GM19468 (cell line): ENCODE results near the gene EEF1AKMT1.
"Not testable (repeated sequence)": the region's sequence is repeated elsewhere in the genome, so short reads cannot be mapped to it uniquely, and the experiment has no call there.

ENCODE experiments used
- ATAC-seq: cut with Tn5 transposase; IDR thresholded peaks from one replicate; pipeline ENCODE4 v1.9.1; 2021; ENCODE audit warnings: mild to moderate bottlenecking, moderate library complexity, moderate number of reproducible peaks; ENCODE audit not compliant: unreplicated experiment; ENCODE audit errors: extremely low read depth

The EEF1AKMT1 gene

DNA sequence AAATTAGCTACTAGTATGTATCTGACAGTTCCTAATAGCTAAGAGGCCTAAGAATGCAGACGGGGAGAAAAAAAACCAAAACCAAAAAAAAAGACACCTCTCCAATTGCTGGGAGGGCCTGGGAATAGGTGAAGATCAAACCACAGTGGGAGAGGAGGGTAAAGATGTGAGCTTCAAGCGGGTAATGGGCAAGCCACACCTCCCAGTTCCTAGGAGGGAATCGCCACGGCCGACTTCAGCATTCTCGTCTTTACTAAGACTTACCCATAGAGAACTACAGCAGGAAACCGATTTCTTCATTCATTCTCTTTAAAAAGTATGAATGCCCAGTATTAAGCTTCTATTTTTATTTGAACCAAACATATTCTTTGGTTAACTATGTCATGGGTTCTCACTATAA, 5.6 kb upstream of the EEF1AKMT1 start:
- ATAC-seq = no peak

DNA sequence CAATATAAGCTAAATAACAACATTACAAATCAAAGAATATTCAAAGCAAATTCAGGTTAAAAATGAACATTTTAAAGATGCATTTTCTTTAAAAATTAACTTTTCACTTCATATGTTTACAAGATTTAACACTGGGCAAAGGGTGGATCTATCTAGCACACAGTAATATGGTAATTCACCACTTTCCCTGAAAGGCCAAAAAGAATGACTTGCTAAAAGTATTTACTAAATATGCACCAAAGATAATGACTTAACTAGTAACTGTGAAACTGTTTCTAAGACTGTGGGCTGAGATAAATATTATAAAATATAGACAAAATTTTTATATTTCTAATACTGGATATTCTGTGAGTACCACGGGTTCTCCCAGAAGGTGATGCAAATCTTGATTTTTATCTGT, 4.5 kb upstream of the EEF1AKMT1 start:
- ATAC-seq = no peak

DNA sequence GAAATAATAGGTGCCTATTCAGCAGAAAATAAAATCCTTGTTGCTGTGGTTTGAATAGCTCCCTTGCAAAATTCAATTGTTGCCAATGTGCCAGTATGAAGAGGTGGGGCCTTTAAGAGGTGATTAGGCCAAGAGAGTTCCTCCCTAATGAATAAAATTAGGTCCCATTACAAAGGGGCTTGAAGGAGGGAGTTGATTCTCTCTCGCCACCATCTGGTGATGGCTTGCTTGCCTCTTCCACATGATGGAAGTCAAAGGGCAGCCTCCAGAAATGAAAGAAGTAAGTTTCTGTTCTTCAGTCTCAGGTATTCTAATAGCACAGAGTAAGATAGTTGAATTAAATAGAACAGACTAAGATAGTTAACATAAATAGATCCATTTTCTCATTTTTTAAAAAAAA, 3.0 kb upstream of the EEF1AKMT1 start:
- ATAC-seq = no peak

DNA sequence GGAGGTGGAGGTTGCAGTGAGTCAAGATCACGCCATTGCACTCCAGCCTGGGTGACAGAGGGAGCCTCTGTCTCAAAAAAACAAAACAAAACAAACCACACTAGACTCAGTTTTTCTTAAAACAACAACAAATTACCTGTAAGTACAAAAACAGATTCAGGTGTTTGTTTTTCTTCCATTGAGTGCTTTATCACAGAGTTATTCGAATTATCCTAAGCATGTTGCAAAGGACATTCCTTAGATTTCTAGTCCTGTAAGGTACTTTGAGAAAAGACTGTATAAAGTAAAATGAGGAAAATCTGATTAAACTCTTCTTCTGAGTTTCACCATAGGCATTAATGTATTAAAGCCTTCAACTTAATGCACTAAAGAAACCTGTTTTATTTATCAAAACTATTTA, 2.2 kb upstream of the EEF1AKMT1 start:
- ATAC-seq = no peak

DNA sequence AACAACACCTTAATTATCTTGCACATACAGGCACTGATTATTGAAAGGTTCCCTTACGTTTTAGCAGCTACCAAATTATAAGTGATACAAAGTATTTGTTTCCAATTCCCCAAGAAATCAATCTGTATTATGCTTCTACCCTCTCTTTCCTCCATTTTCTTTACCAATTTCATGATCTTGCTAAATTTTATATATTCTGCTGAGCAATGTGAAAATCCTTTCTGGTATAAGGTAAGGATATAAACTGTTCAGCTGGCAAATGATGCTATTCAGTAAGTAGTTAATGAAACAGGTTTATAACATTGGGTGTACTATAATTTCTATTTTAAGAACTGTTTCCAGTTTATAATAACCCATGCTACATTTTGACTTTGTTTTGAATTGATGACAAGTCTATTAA, 985 bp upstream of the EEF1AKMT1 start:
- ATAC-seq = no peak

DNA sequence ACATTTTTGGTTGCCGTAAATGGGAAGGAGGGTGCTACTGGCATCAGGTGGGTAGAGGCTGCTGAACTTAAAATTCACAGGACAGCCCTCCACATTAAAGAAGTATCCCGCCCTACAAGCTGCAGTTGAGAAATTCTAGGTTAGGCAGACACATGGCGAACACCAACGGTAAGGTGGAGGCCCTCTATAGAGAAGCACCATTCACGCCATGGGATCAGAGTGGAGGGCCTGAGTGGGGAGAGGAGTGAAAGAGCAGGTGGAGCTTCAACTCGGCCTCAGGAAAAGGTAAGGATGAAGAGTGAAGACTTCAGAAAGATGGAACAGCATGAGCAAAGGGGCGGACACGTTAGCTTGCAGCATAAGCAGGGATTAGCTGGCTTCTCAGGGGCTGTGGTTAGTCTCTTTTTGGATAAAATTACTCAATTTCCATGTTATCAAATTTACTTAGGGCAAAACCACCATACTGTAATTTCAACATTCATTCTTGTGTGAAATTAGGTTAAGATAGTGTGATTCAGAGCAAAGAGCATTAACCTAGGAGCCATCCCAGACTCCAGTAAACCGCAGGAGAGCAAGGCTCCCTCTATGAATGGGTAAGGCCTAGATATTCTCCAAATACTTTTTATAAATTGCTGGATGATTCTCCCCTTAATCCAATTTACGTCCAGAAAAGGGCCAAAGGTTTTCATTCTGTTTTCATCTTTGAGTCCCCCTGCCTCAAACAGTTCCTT, 1.2 kb downstream of the EEF1AKMT1 start:
- no peak for ATAC-seq

DNA sequence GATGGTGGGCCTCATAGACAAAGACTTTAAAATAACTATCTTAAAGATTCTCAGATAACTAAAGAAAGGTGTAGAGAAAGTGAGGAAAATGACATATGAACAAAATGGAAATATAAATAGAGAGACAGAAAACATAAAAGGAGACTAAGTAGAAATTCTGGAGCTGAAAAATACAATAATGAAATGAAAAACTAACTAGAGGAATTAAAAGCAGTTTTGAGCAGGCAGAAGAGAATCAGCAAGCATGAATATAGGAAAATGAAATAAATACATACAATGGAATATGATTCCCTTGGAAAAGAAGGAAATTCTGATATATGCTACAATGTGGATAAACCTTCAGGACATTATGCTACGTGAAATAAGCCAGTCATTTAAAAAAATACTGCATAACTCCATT, 3.9 kb downstream of the EEF1AKMT1 start:
- no peak for ATAC-seq

DNA sequence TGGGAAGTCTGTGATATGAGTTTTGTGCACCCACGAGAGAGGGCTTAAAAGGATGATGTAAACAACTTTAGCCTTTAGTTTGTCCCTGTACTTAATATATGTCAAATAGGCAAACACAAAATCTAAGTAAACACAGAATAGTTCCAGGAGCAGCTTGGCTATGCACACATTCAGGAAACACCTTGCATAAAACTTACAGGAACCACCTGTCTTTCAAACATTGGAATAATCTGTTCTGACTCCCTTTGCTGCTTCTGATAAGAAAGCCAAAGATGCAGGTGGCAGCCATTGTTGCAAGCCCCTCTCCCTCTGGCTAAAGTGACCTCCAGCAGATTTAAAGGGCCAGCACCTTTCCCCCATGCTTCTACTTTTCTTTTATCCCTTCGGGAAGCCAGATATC, 4.7 kb downstream of the EEF1AKMT1 start:
- no peak for ATAC-seq

DNA sequence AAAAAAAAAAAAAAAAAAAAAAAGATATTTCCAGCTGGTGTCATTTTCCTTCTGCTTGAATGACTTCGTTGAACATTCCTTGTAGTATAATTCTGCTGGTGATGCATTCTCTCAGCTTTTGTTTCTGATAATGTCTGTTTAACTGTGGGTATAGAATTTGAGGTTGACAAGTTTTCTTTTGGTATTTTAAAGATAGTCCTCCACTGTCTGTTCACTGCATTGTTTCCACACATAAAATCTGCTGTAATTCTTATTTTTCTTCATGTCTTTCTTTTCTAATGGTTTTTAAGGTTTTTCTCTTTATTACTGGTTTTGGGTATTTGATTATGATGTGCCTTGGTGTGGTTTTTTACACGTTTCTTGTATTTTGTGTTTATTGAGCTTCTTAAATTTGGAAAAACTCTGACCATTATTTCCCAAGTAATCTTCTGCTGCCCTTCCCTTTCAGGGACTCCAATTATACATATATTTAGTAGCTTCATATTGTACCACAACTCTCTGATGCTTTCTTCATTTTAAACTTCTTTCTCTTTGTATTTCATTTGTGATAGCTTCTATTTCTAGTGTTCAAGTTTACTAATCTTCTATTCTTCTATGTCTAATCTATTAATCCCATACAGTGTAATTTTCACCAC, 6.3 kb downstream of the EEF1AKMT1 start:
- no peak for ATAC-seq

DNA sequence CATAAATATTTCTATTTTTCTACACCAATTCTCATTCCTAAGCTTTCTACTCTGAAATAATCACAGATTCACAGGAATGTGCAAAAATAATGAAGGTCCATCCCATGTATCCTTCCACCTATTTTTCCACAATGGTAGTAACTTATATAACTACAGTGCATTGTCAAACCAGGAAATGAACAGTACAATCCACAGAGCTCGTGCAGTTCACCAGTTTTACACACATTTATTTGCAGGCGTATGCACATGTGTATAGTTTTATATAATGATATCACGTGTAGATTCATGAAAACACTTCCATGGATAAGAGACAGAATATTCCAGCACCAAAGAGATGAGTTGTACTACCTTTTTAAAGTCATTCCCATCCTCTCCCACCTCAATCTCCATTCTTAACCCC, 12.9 kb downstream of the EEF1AKMT1 start:
- no peak for ATAC-seq

DNA sequence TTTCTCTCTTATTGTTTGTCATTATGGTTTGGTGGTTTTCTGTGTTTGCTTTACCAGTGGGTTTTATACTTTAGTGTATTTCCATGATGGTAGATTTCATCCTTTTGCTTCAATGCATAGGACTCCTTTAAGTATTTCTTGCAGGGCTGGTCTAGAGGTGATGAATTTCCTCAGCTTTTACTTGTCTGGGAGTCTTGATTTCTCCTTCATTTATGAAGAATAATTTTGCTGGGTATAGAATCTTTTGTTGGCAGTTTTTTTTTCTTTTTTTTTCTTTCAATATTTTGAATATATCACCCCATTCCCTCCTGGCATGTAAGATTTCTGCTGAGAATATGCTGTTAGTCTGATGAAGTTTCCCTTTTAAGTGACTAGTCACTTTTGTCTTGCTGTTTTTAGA, 19.8 kb downstream of the EEF1AKMT1 start:
- ATAC-seq = no peak

DNA sequence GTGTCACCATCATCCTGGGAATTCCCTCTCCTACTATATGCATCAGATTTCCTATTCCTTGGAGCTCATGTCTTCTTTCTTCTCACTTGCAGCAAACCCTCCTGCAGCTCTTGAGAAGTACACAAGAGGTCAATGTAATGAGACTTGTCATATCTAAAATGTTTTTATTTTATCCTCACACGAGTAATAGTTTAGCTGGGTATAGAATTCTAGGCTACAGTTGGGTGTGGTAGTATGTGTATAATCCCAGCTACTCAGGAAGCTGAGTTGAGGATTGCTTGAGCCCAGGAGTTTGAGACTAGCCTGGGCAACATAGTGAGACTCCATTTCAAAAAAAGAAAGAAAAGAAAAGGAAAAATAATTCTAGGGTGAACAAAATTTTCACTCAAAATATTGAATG, 24.4 kb downstream of the EEF1AKMT1 start:
- no peak for ATAC-seq

DNA sequence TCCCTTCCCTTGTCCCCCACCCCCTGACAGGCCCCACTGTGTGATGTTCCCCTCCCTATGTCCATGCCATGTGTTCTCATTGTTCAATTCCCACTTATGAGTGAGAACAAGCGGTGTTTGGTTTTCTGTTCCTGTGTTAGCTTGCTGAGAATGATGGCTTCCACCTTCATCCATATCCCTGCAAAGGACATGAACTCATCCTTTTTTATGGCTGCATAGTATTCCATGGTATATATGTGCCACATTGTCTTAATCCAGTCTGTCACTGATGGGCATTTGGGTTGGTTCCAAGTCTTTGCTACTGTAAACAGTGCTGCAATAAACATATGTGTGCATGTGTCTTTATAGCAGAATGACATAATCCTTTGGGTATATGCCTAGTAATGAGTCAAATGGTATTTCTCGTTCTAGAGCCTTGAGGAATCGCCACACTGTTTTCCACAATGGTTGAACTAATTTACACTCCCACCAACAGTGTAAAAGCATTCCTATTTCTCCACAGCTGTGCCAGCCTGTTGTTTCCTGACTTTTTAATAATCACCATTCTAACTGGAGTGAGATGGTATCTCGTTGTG, 29.8 kb downstream of the EEF1AKMT1 start:
- ATAC-seq = not testable (repeated sequence)

DNA sequence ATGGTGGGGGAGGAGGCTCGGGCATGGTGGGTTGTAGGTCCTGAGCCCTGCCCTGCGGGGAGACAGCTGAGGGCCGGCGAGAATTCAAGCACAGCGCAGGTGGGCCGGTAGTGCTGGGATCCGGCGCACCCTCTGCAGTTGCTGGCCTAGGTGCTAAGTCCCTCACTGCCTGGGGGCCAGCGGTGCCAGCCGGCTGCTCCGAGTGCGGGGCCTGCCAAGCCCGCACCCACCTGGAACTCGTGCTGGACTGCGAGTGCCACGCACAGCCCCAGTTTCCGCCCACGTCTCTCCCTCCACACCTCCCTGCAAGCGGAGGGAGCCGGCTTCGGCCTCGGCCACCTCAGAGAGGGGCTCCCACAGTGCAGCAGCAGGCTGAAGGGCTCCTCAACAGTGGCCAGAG, 33.7 kb downstream of the EEF1AKMT1 start:
- ATAC-seq = no peak

DNA sequence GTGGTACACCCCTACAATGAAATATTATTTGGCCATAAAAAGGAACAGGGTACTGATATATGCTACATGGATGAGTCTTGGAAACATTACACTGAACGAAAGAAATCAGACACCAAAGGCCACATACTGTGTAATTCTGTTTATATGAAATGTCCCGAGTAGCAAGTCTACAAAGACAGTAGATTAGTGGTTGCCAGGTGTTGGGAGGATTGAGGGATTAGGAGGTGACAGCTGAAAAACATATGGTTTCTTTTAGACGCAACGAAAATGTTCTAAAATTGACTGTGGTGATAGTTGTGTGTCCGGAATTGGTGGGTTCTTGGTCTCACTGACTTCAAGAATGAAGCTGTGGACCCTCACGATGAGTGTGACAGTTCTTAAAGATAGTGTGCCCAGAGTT, 35.1 kb downstream of the EEF1AKMT1 start:
- ATAC-seq = no peak

DNA sequence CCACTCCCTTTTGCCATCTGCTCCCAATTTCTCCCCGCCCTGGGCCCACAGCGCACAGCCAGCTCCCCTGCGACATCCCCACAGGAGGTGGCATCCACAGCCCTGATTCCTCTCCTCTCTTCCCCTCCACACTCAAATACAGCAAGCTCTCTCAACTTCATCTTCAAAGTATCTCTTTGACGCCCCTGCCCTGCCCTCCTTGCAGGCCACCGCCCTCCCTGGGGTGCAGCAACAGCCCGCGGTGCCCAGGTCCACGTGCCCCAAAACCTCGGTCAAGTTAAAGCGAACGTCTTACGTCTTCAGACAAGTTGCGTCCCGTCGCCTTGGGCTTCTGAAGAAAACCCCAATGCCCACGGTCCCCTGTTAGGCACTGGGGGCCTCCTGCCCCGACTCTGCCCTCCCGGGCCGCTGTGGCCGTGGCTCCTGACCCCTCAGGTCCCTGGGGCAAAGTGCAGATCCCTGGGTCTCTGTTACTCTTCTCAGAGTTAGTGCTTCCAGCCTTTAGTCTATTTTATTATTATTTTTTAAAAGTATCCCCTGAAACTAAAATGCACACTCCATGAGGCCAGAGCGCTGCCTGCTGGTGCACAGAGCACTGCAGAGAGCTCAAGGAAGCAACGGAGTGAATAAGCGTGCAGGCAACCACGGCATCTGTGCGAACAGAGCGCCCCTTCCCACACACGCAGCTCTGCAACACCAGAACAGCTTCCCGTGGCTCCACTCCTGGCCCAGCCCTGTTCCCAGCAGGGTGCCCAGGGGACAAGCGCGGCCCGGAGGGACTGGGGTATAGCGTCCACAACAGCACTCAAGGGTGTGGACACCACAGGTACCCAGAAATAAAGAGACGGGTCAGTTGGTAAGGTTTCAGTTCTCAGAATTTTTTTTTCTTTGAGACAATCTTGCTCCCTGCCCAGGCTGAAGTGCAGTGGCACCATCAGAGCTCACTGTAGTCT, 43.9 kb downstream of the EEF1AKMT1 start:
- no peak for ATAC-seq

DNA sequence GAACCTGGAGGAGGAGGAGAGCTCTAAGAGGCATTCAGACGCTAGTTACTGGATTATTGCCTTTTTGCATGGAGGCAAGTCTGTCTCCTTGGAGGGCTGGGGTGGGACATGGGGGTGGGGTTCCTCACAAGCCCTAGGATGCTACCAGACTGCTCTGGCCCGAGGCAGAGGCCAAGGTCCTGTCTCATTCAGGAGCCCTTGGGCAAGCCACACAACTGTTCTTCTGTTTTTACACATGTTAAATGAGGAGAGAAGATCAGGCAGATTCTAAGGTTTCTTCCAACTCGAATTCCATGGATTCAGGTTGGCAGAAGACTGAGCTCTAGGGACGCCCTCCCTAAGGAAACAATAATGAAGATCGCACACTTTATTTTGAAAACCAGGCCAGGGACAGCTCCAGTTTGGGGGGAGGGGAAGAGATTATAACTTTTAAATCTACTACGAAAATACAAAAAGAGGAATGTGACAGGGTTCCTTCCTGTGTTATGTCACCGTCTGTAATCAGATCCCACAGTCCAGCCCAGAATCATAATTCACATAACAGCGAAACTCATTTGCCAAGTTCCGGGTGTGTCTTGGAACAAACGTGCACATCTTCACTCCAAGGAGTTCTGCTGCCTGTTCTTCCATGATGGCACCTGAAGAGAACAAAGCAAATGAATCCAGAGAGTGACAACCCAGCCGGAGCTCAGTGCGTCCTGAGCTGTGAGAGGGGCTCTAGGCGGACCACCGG, 45.0 kb downstream of the EEF1AKMT1 start:
- ATAC-seq = no peak

DNA sequence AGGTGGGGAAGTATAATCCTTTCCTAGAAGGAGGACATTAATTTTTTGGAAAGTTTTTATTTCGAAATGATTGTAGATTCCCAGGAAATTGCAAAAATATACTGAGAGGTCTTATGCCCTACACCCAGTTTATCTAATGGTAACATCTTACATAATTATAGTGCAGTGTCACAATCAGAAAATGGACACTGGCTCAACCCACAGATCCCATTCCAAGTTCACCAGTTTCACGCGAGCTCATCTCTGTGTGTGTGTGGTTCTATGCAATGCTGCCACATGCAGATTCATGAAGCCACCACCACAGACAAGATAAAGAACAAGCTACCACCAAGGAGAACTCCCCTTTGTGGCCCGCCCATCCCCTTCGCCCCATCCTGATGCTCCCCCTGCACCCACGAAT, 45.9 kb downstream of the EEF1AKMT1 start:
- ATAC-seq = no peak

DNA sequence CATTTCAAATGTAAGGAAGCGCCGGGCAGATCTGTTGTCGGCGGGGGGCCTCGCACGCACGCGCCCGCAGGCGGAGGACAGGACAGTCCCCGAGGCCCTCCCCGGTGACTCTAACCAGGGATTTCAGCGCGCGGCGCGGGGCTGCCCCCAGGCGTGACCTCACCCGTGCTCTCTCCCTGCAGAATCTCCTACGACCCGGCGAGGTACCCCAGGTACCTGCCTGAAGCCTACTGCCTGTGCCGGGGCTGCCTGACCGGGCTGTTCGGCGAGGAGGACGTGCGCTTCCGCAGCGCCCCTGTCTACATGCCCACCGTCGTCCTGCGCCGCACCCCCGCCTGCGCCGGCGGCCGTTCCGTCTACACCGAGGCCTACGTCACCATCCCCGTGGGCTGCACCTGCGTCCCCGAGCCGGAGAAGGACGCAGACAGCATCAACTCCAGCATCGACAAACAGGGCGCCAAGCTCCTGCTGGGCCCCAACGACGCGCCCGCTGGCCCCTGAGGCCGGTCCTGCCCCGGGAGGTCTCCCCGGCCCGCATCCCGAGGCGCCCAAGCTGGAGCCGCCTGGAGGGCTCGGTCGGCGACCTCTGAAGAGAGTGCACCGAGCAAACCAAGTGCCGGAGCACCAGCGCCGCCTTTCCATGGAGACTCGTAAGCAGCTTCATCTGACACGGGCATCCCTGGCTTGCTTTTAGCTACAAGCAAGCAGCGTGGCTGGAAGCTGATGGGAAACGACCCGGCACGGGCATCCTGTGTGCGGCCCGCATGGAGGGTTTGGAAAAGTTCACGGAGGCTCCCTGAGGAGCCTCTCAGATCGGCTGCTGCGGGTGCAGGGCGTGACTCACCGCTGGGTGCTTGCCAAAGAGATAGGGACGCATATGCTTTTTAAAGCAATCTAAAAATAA, 52.1 kb downstream of the EEF1AKMT1 start:
- no peak for ATAC-seq
